ENCODE measurements around the gene OSMR. TPM values are rescaled to one million over a fixed set of nuclear protein-coding genes. Genes with fewer than 3 reads are reported as not detected.
A peak's percentile ranks its signal among the peaks of the same experiment; 100 is the strongest.

Gene OSMR
- total RNA-seq, 4 donors from 2014 or later, result 32.5 to 52.6 (median 42.6) TPM

DNA sequence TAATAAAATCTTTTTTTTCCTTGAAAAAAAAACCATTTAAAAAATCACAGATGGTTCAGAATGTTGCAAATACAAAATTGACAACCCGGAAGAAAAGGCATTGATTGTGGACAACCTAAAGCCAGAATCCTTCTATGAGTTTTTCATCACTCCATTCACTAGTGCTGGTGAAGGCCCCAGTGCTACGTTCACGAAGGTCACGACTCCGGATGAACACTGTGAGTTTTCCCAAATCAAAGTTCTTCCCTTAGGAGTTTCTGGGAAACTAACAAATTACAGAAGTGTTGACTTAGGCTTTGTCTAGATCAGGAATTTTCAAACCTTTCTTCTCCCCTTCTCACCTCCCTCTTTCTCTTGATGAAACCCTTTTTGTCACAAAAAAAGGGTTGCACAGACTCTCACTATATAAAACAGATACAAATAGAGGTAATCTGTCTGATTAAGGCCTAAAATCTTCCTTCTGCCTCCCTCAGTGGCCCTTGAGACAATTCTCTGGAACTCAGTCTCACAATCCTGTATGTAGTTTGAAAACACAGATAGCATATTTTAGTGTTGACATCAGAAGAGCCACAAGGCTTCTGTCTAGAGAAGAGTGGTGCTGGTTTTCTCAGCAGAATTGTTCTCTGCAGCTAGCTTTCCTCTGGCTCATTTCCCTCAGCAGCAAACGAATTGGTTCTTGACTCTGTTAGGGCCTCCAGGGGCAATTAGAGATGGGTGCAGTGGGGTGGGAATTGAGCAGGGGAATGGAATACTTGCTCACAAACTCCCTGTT, 79.5 kb downstream of the OSMR start:
- TF ChIP-seq POLR2A (IDR thresholded peaks at IDR 0.05) (no peak), POLR2AphosphoS5 (IDR thresholded peaks at IDR 0.05) (no peak)
- H3K36me3 ChIP-seq, result peaks cover 4 to 84% of the 10 kb centered on the region in 2 donors
- no peaks in the 10 kb centered on the region for H3K9me3 ChIP-seq
- H3K4me3 ChIP-seq, result no peak overlapping the region
- no peaks in the 10 kb centered on the region for H3K27me3 ChIP-seq
- peaks cover 0 to 28% (median 0%) of the 10 kb centered on the region in 3 donors for H3K4me1 ChIP-seq
- ATAC-seq, result no peak
- peak overlapping the region in 2 of 4 donors; percentile 29 to 36 for H3K27ac ChIP-seq
- 60 to 65% methylated on average over 2 to 6 of the region's 6 CpGs for WGBS, 2 donors (ENCODE audit: low coverage in 1 of 2)

GRCh38 chr5:38926121-38926520, 80.3 kb downstream of the OSMR start:
- Histone ChIP-seq H3K4me3 (no peak overlapping the region), H3K36me3 (peaks cover 4 to 80% of the 10 kb centered on the region in 2 donors), H3K27me3 (no peaks in the 10 kb centered on the region), H3K9me3 (no peaks in the 10 kb centered on the region), H3K4me1 (peaks cover 0 to 28% (median 0%) of the 10 kb centered on the region in 3 donors), H3K27ac (no peak overlapping the region)
- WGBS, 2 donors (ENCODE audit: low coverage in 1 of 2), result 51 to 74% methylated on average over 2 to 3 of the region's 3 CpGs
- TF ChIP-seq EP300 (IDR thresholded peaks at IDR 0.05) (no peak), POLR2AphosphoS5 (IDR thresholded peaks at IDR 0.05) (no peak)
- no peak for ATAC-seq

DNA sequence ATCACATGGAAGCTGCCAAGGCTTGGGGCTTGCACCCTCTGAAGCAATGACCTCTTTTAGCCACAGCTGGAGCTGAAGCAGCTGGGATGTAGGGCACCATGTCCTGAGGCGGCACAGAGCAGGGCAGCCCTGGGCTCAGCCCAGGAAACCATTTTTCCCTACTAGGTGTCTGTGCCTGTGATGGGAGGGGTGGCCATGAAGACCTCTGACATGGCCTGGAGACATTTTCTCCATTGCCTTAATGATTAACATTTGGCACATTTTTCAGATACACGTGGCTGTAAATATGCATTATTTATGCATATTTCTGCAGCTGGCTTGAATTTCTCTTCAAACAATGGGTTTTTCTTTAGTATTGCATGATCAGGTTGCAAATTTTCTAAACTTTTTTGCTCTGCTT, 81.7 kb downstream of the OSMR start:
- H3K27ac ChIP-seq, result no peak overlapping the region
- WGBS, 2 donors (ENCODE audit: low coverage in 1 of 2), result 78 to 89% methylated on average over 1 of the region's 2 CpGs
- no peak for ATAC-seq
- peaks cover 0 to 84% of the 10 kb centered on the region in 2 donors for H3K36me3 ChIP-seq
- TF ChIP-seq POLR2A (IDR thresholded peaks at IDR 0.05), result no peak
- no peak for TF ChIP-seq POLR2AphosphoS5 (IDR thresholded peaks at IDR 0.05)
- no peak for TF ChIP-seq EP300 (IDR thresholded peaks at IDR 0.05)
- no peak for TF ChIP-seq CTCF (IDR thresholded peaks at IDR 0.05)
- H3K4me1 ChIP-seq, result peaks cover 0 to 28% (median 0%) of the 10 kb centered on the region in 3 donors
- no peaks in the 10 kb centered on the region for H3K27me3 ChIP-seq
- H3K9me3 ChIP-seq, result no peaks in the 10 kb centered on the region
- no peak overlapping the region for H3K4me3 ChIP-seq

GRCh38 chr5:38929838-38930237, 84.0 kb downstream of the OSMR start:
- Histone ChIP-seq H3K4me3 (no peak overlapping the region), H3K9me3 (no peaks in the 10 kb centered on the region), H3K36me3 (peaks cover 0 to 93% of the 10 kb centered on the region in 2 donors), H3K27ac (no peak overlapping the region), H3K27me3 (no peaks in the 10 kb centered on the region), H3K4me1 (peaks cover 0 to 8% (median 0%) of the 10 kb centered on the region in 3 donors)
- WGBS, 2 donors (ENCODE audit: low coverage in 1 of 2), result 41% methylated on average over 2 of the region's 2 CpGs
- TF ChIP-seq CTCF (IDR thresholded peaks at IDR 0.05), result no peak
- no peak for TF ChIP-seq EP300 (IDR thresholded peaks at IDR 0.05)
- no peak for TF ChIP-seq POLR2A (IDR thresholded peaks at IDR 0.05)
- no peak for TF ChIP-seq POLR2AphosphoS5 (IDR thresholded peaks at IDR 0.05)
- no peak for ATAC-seq

- Histone ChIP-seq H3K27me3 (no peaks in the 10 kb centered on the region), H3K36me3 (peaks cover 0 to 90% of the 10 kb centered on the region in 2 donors), H3K27ac (no peak overlapping the region), H3K9me3 (no peaks in the 10 kb centered on the region), H3K4me3 (no peak overlapping the region), H3K4me1 (no peaks in the 10 kb centered on the region)
- no peak for ATAC-seq
- TF ChIP-seq CTCF (IDR thresholded peaks at IDR 0.05), result no peak
- TF ChIP-seq POLR2AphosphoS5 (IDR thresholded peaks at IDR 0.05), result no peak
- TF ChIP-seq EP300 (IDR thresholded peaks at IDR 0.05), result no peak
- no peak for TF ChIP-seq POLR2A (IDR thresholded peaks at IDR 0.05)
- WGBS, 2 donors (ENCODE audit: low coverage in 1 of 2), result 79 to 81% methylated on average over 3 to 4 of the region's 4 CpGs
These were observed 85.9 kb downstream of the OSMR start for GRCh38 chr5:38931731-38932130.

DNA sequence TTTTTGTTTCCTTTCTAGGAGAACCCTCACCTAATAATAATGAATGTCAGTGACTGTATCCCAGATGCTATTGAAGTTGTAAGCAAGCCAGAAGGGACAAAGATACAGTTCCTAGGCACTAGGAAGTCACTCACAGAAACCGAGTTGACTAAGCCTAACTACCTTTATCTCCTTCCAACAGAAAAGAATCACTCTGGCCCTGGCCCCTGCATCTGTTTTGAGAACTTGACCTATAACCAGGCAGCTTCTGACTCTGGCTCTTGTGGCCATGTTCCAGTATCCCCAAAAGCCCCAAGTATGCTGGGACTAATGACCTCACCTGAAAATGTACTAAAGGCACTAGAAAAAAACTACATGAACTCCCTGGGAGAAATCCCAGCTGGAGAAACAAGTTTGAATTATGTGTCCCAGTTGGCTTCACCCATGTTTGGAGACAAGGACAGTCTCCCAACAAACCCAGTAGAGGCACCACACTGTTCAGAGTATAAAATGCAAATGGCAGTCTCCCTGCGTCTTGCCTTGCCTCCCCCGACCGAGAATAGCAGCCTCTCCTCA, 87.1 kb downstream of the OSMR start:
- H3K9me3 ChIP-seq, result no peaks in the 10 kb centered on the region
- no peak overlapping the region for H3K4me3 ChIP-seq
- no peak for ATAC-seq
- 86 to 92% methylated on average over 4 of the region's 4 CpGs for WGBS, 2 donors (ENCODE audit: low coverage in 1 of 2)
- TF ChIP-seq CTCF (IDR thresholded peaks at IDR 0.05) (no peak), POLR2A (IDR thresholded peaks at IDR 0.05) (no peak), POLR2AphosphoS5 (IDR thresholded peaks at IDR 0.05) (no peak), EP300 (IDR thresholded peaks at IDR 0.05) (no peak)
- H3K36me3 ChIP-seq, result peaks cover 0 to 90% of the 10 kb centered on the region in 2 donors
- H3K27me3 ChIP-seq, result no peaks in the 10 kb centered on the region
- H3K27ac ChIP-seq, result no peak overlapping the region
- H3K4me1 ChIP-seq, result no peaks in the 10 kb centered on the region

All from gastroesophageal sphincter (tissue), 4 donors.